ENCODE measurements around the gene CFAP74. TPM values are rescaled to one million over a fixed set of nuclear protein-coding genes. Genes with fewer than 3 reads are reported as not detected.

The CFAP74 gene
- total RNA-seq, 2 donors from 2014 or later = 9.1 TPM; not detected in 1

DNA sequence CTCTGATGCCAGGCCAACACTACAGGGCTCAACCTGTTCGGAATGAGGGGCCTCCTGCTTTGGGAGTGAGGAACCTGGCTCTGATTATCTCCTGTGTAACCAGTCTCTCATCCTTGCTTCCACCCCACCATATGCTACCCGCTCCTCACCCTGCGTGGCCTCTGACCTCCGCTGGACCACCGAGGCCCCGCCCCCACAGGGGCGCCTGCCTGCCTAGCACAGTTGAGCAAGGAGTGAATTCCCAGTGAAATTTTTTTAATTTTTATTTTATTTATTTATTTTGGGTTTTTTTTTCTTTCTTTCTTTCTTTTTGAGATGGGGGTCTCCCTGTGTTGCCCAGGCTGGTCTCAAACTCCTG, 110.8 kb downstream of the CFAP74 start:
- intact Hi-C loops (cut with DNase I) = loop anchor here (5.0 kb wide), 2 partner anchors 35 to 115 kb away; partner anchors contain the start of gene NADK
- H3K27ac ChIP-seq = peak overlapping the region; percentile 95 to 96

GRCh38 chr1:1892079-1892762, 111.4 kb downstream of the CFAP74 start:
- peak; percentile 81 for DNase-seq (ENCODE audit: low spot score)
- H3K4me1 ChIP-seq (replicated peaks) = peaks cover 26% of the 10 kb centered on the region

More for the DNA sequence above, 110.8 kb downstream of the CFAP74 start:
- H3K36me3 ChIP-seq = no peaks in the 10 kb centered on the region
- peaks cover 26% of the 10 kb centered on the region for H3K4me1 ChIP-seq (replicated peaks)
- TF ChIP-seq CTCF (IDR thresholded peaks at IDR 0.05) (no peak), POLR2A (IDR thresholded peaks at IDR 0.05) (no peak), POLR2AphosphoS5 (IDR thresholded peaks at IDR 0.05) (no peak)
- H3K9me3 ChIP-seq = no peaks in the 10 kb centered on the region
- 39% methylated on average over 7 of the region's 7 CpGs for WGBS
- no peak for DNase-seq (ENCODE audit: low spot score)
- no peaks in the 10 kb centered on the region for H3K27me3 ChIP-seq (replicated peaks; ENCODE audit: insufficient read depth)
- peak overlapping the region in 1 of 2 donors; percentile 84 for H3K4me3 ChIP-seq

DNA sequence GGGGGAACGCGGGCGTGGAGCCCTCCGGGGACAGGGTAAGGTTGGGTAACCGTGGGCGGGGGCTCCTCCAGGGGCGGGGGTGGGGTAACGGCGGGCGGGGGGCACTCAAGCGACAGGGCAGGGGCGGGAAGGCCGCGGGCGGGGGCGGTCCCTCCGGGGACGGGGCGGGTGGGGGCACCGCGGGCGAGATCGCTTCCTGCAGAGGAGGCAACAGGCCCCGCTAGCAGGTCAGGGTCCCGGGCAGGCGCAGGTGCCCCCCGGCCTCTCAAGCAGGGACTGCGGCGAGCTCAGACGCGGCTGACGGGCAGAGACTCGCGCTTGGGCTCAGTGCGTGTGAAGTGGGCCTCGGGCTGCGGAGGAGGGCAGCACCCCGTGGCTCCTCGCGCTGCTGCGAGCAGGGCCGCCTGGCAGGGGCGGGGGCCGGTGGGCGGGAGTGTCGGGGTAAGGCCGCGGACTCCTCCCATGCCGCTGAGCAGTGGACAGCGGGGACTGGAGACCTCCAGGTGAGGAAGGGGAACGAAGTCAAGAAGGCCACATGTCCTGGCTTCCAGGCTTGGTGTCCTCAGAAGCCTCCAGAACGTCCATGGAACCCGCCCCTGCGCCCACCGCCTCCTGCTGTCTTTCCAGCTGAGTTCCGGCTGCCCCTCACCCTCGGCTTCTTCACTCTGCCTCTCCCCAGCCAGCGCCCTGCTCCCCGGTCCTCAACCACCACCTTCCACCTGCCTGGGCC, 112.1 kb downstream of the CFAP74 start:
- H3K4me3 ChIP-seq = peak overlapping the region; percentile 84 to 87
- H3K36me3 ChIP-seq = no peaks in the 10 kb centered on the region
- H3K4me1 ChIP-seq (replicated peaks) = peaks cover 26% of the 10 kb centered on the region
- TF ChIP-seq POLR2AphosphoS5 (IDR thresholded peaks at IDR 0.05) = no peak
- no peak for TF ChIP-seq CTCF (IDR thresholded peaks at IDR 0.05)
- peak; percentile 36 for TF ChIP-seq POLR2A (IDR thresholded peaks at IDR 0.05)
- intact Hi-C loops (cut with DNase I) = loop anchor here (5.0 kb wide), 2 partner anchors 34 to 114 kb away; partner anchors contain the start of gene NADK
- DNase-seq (ENCODE audit: low spot score) = peak; percentile 82
- no peaks in the 10 kb centered on the region for H3K9me3 ChIP-seq
- no peaks in the 10 kb centered on the region for H3K27me3 ChIP-seq (replicated peaks; ENCODE audit: insufficient read depth)
- peak overlapping the region; percentile 95 to 96 for H3K27ac ChIP-seq
- 1% methylated on average over 39 of the region's 59 CpGs for WGBS

More at GRCh38 chr1:1892079-1892762, 111.4 kb downstream of the CFAP74 start:
- Histone ChIP-seq H3K9me3 (no peaks in the 10 kb centered on the region), H3K4me3 (peak overlapping the region; percentile 84 to 87), H3K36me3 (no peaks in the 10 kb centered on the region), H3K27me3 (replicated peaks; ENCODE audit: insufficient read depth) (no peaks in the 10 kb centered on the region), H3K27ac (peak overlapping the region; percentile 95 to 96)
- no peak for TF ChIP-seq CTCF (IDR thresholded peaks at IDR 0.05)
- TF ChIP-seq POLR2AphosphoS5 (IDR thresholded peaks at IDR 0.05) = peak; percentile 85
- WGBS = 21% methylated on average over 21 of the region's 21 CpGs
- intact Hi-C loops (cut with DNase I) = loop anchor here (5.0 kb wide), 2 partner anchors 35 to 115 kb away; partner anchors contain the start of gene NADK

DNA sequence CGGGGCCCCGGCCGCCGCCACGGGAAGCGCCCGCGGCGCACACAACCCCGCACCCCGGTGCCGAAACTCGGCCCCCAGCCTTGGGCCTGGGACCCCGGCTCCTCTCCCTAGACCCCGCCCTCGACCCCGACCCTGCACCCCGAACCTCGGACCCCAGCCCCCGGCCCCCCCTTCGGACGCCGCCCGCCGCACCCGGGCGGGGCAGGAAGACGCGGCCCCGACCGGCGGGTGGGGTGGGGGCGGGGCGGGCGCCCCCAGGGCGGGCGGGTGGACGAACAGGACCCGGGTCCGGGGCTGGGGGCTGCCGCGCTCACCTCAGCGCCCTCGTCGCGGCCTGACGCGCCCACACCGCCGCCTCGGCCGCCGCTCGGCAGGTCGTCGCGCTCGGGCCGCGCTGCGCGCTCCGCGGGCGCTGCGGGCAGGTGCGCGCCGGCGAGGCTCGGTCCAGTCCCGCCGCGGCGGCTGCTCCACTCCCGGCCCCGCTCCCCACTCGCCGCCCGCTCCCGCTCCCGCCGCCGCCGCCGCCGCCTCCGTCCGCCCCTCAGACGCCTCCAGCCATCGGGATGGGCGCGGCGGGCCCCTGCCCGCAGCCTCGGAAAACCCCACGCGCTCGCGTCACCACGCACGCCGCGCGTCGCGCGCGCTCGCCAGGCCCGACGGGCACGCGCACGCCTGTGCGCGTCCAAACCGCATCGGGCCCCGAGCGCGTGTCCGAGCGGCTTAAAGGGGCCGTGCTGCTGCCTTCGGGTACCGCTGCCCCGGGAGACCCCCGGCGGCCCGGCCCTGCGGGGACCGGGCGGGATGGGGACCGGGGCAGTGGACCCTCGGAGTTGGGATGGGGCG, 112.9 kb downstream of the CFAP74 start, which contains the start of gene GNB1:
Gene GNB1, minus strand, starts transcription at position 582 of the 843 bp plus-strand sequence. CDS start 65,634 bp downstream, outside the sequence.
- Histone ChIP-seq H3K4me1 (replicated peaks) (peaks cover 26% of the 10 kb centered on the region), H3K4me3 (peak within 1 kb of the TSS; percentile 84 to 87), H3K9me3 (no peaks in the 10 kb centered on the region), H3K27ac (peak within 1 kb of the TSS; percentile 95 to 96), H3K36me3 (no peaks in the 10 kb centered on the region), H3K27me3 (replicated peaks; ENCODE audit: insufficient read depth) (no peaks in the 10 kb centered on the region)
- DNase-seq (ENCODE audit: low spot score) = peak; percentile 77
- TF ChIP-seq POLR2AphosphoS5 (IDR thresholded peaks at IDR 0.05) (no peak), POLR2A (IDR thresholded peaks at IDR 0.05) (peak; percentile 72)
- 1% methylated on average over 18 of the region's 137 CpGs for WGBS
- intact Hi-C loops (cut with DNase I) = loop anchor here (5.0 kb wide), 2 partner anchors 33 to 113 kb away; partner anchors contain the start of gene NADK
